ENCODE data around the gene SSH3.
"Not testable (repeated sequence)": the region's sequence is repeated elsewhere in the genome, so short reads cannot be mapped to it uniquely, and the experiment has no call there.

The SSH3 gene

GRCh38 chr11:67256477-67257135, 46.7 kb upstream of the SSH3 start:
- no peak overlapping the region for H4K8ac ChIP-seq (ENCODE audit: low read depth, low read length)
- H3K36me3 ChIP-seq (ENCODE audit: control insufficient read depth, insufficient read depth, low read length): peaks cover 25% of the 10 kb centered on the region
- WGBS (ENCODE audit: extremely low coverage, insufficient coverage, low lambda C conversion rate): no CpG with 5 or more reads among the region's 5 CpGs

GRCh38 chr11:67260406-67260805, 42.9 kb upstream of the SSH3 start:
- Histone ChIP-seq H3K4me3 (ENCODE audit: low read length) (no peak overlapping the region), H3K36me3 (ENCODE audit: control insufficient read depth, insufficient read depth, low read length) (peaks cover 2% of the 10 kb centered on the region), H3K23ac (ENCODE audit: low read length) (no peak overlapping the region), H2AK5ac (ENCODE audit: low read length) (no peak overlapping the region), H3K18ac (ENCODE audit: low read length) (no peak overlapping the region), H2BK120ac (ENCODE audit: low read depth, low read length) (no peak overlapping the region), H2BK15ac (replicated peaks; ENCODE audit: low read depth) (no peak overlapping the region), H3K4ac (ENCODE audit: low read depth, low read length) (no peak overlapping the region), H4K8ac (ENCODE audit: low read depth, low read length) (no peak overlapping the region), H3K79me1 (ENCODE audit: low read length) (no peaks in the 10 kb centered on the region), H4K5ac (ENCODE audit: low read length) (no peak overlapping the region), H3K4me2 (ENCODE audit: low read length) (no peak overlapping the region), H3K56ac (ENCODE audit: low read length) (no peak overlapping the region), H3K27ac (ENCODE audit: low read depth, low read length) (no peak overlapping the region), H3K27me3 (ENCODE audit: insufficient read depth, low read length, poor library complexity) (no peaks in the 10 kb centered on the region), H3K79me2 (ENCODE audit: control insufficient read depth, insufficient read depth, low read length) (no peaks in the 10 kb centered on the region), H3K4me1 (ENCODE audit: control insufficient read depth, low read depth, low read length) (peaks cover 5% of the 10 kb centered on the region), H3K9ac (ENCODE audit: low read length) (no peak overlapping the region), H2BK5ac (ENCODE audit: low read length) (no peak overlapping the region)
- no peak for DNase-seq
- no CpG with 5 or more reads among the region's 6 CpGs for WGBS (ENCODE audit: extremely low coverage, insufficient coverage, low lambda C conversion rate)

More at GRCh38 chr11:67256477-67257135, 46.7 kb upstream of the SSH3 start:
- H2AK5ac ChIP-seq (ENCODE audit: low read length): no peak overlapping the region
- H3K4me1 ChIP-seq (ENCODE audit: control insufficient read depth, low read depth, low read length): no peaks in the 10 kb centered on the region
- no peaks in the 10 kb centered on the region for H3K27me3 ChIP-seq (ENCODE audit: insufficient read depth, low read length, poor library complexity)
- no peak overlapping the region for H4K5ac ChIP-seq (ENCODE audit: low read length)
- no peak overlapping the region for H3K4ac ChIP-seq (ENCODE audit: low read depth, low read length)
- no peak overlapping the region for H3K27ac ChIP-seq (ENCODE audit: low read depth, low read length)
- H3K79me2 ChIP-seq (ENCODE audit: control insufficient read depth, insufficient read depth, low read length): no peaks in the 10 kb centered on the region
- H3K79me1 ChIP-seq (ENCODE audit: low read length): no peaks in the 10 kb centered on the region
- no peak overlapping the region for H2BK120ac ChIP-seq (ENCODE audit: low read depth, low read length)
- no peak overlapping the region for H3K4me3 ChIP-seq (ENCODE audit: low read length)
- H3K4me2 ChIP-seq (ENCODE audit: low read length): no peak overlapping the region
- DNase-seq: no peak
- no peak overlapping the region for H3K9ac ChIP-seq (ENCODE audit: low read length)
- H2BK15ac ChIP-seq (replicated peaks; ENCODE audit: low read depth): no peak overlapping the region
- H3K18ac ChIP-seq (ENCODE audit: low read length): no peak overlapping the region
- H2BK5ac ChIP-seq (ENCODE audit: low read length): no peak overlapping the region
- H3K23ac ChIP-seq (ENCODE audit: low read length): no peak overlapping the region
- H3K56ac ChIP-seq (ENCODE audit: low read length): no peak overlapping the region

- not testable (repeated sequence) for H3K36me3 ChIP-seq (ENCODE audit: control insufficient read depth, insufficient read depth, low read length); H3K79me2 ChIP-seq (ENCODE audit: control insufficient read depth, insufficient read depth, low read length); H3K18ac ChIP-seq (ENCODE audit: low read length); H3K4me1 ChIP-seq (ENCODE audit: control insufficient read depth, low read depth, low read length); H3K79me1 ChIP-seq (ENCODE audit: low read length); H3K4me3 ChIP-seq (ENCODE audit: low read length); H2BK15ac ChIP-seq (replicated peaks; ENCODE audit: low read depth); H2AK5ac ChIP-seq (ENCODE audit: low read length); H4K5ac ChIP-seq (ENCODE audit: low read length); H3K4ac ChIP-seq (ENCODE audit: low read depth, low read length); H3K27me3 ChIP-seq (ENCODE audit: insufficient read depth, low read length, poor library complexity); H3K27ac ChIP-seq (ENCODE audit: low read depth, low read length); H2BK5ac ChIP-seq (ENCODE audit: low read length); H3K23ac ChIP-seq (ENCODE audit: low read length); H4K8ac ChIP-seq (ENCODE audit: low read depth, low read length); H2BK120ac ChIP-seq (ENCODE audit: low read depth, low read length)
- Histone ChIP-seq H3K4me2 (ENCODE audit: low read length) (peak overlapping the region; percentile 14), H3K9ac (ENCODE audit: low read length) (peak overlapping the region; percentile 35), H3K56ac (ENCODE audit: low read length) (peak overlapping the region; percentile 76)
- no CpG with 5 or more reads among the region's 50 CpGs for WGBS (ENCODE audit: extremely low coverage, insufficient coverage, low lambda C conversion rate)
- DNase-seq: peak; percentile 60
These were observed 42.3 kb upstream of the SSH3 start for GRCh38 chr11:67260885-67261639.

- Histone ChIP-seq H3K4ac (ENCODE audit: low read depth, low read length) (no peak overlapping the region), H2BK5ac (ENCODE audit: low read length) (no peak overlapping the region), H3K79me2 (ENCODE audit: control insufficient read depth, insufficient read depth, low read length) (no peaks in the 10 kb centered on the region), H3K27me3 (ENCODE audit: insufficient read depth, low read length, poor library complexity) (no peaks in the 10 kb centered on the region), H4K5ac (ENCODE audit: low read length) (no peak overlapping the region), H3K4me3 (ENCODE audit: low read length) (no peak overlapping the region), H3K23ac (ENCODE audit: low read length) (no peak overlapping the region), H2AK5ac (ENCODE audit: low read length) (no peak overlapping the region), H2BK120ac (ENCODE audit: low read depth, low read length) (no peak overlapping the region), H3K79me1 (ENCODE audit: low read length) (no peaks in the 10 kb centered on the region), H4K8ac (ENCODE audit: low read depth, low read length) (no peak overlapping the region), H3K4me2 (ENCODE audit: low read length) (no peak overlapping the region), H3K36me3 (ENCODE audit: control insufficient read depth, insufficient read depth, low read length) (no peaks in the 10 kb centered on the region), H3K56ac (ENCODE audit: low read length) (peak overlapping the region; percentile 40), H2BK15ac (replicated peaks; ENCODE audit: low read depth) (no peak overlapping the region), H3K9ac (ENCODE audit: low read length) (no peak overlapping the region), H3K4me1 (ENCODE audit: control insufficient read depth, low read depth, low read length) (peaks cover 5% of the 10 kb centered on the region), H3K27ac (ENCODE audit: low read depth, low read length) (no peak overlapping the region), H3K18ac (ENCODE audit: low read length) (no peak overlapping the region)
- DNase-seq: no peak
- no CpG with 5 or more reads among the region's 18 CpGs for WGBS (ENCODE audit: extremely low coverage, insufficient coverage, low lambda C conversion rate)
These were observed 41.7 kb upstream of the SSH3 start for GRCh38 chr11:67261640-67261945.

- WGBS (ENCODE audit: extremely low coverage, insufficient coverage, low lambda C conversion rate): no CpG with 5 or more reads among the region's 18 CpGs
- Histone ChIP-seq H4K8ac (ENCODE audit: low read depth, low read length) (no peak overlapping the region), H3K18ac (ENCODE audit: low read length) (no peak overlapping the region), H3K4me1 (ENCODE audit: control insufficient read depth, low read depth, low read length) (peaks cover 5% of the 10 kb centered on the region), H2BK5ac (ENCODE audit: low read length) (no peak overlapping the region), H3K4me2 (ENCODE audit: low read length) (no peak overlapping the region), H3K23ac (ENCODE audit: low read length) (no peak overlapping the region), H2BK120ac (ENCODE audit: low read depth, low read length) (no peak overlapping the region), H3K4me3 (ENCODE audit: low read length) (no peak overlapping the region), H3K79me2 (ENCODE audit: control insufficient read depth, insufficient read depth, low read length) (peaks cover 4% of the 10 kb centered on the region), H3K56ac (ENCODE audit: low read length) (no peak overlapping the region), H3K36me3 (ENCODE audit: control insufficient read depth, insufficient read depth, low read length) (no peaks in the 10 kb centered on the region), H3K27me3 (ENCODE audit: insufficient read depth, low read length, poor library complexity) (no peaks in the 10 kb centered on the region), H4K5ac (ENCODE audit: low read length) (no peak overlapping the region), H2AK5ac (ENCODE audit: low read length) (no peak overlapping the region), H3K9ac (ENCODE audit: low read length) (no peak overlapping the region), H3K79me1 (ENCODE audit: low read length) (peaks cover 2% of the 10 kb centered on the region), H3K4ac (ENCODE audit: low read depth, low read length) (no peak overlapping the region), H2BK15ac (replicated peaks; ENCODE audit: low read depth) (no peak overlapping the region), H3K27ac (ENCODE audit: low read depth, low read length) (no peak overlapping the region)
- DNase-seq: peak; percentile 54
These were observed 41.2 kb upstream of the SSH3 start for GRCh38 chr11:67261946-67262681.

Measured in mesendoderm (in vitro differentiated cells).